22Rv1 (cell line): ENCODE measurements around the gene AQR.
A peak's percentile ranks its signal among the peaks of the same experiment; 100 is the strongest.

ENCODE experiments used
- ZFX ChIP-seq: fragments of 450-650 bp; IDR thresholded peaks from 2 replicates; pipeline ENCODE4 v1.6.1; 2017; ENCODE audit warnings: antibody characterized with exemption, borderline replicate concordance
- TF ChIP-seq, protein P1 (sequence below): fragments of 450-650 bp; IDR thresholded peaks from 2 replicates; pipeline ENCODE4 v1.5.1; 2017; ENCODE audit warnings: mild to moderate bottlenecking

DNA sequence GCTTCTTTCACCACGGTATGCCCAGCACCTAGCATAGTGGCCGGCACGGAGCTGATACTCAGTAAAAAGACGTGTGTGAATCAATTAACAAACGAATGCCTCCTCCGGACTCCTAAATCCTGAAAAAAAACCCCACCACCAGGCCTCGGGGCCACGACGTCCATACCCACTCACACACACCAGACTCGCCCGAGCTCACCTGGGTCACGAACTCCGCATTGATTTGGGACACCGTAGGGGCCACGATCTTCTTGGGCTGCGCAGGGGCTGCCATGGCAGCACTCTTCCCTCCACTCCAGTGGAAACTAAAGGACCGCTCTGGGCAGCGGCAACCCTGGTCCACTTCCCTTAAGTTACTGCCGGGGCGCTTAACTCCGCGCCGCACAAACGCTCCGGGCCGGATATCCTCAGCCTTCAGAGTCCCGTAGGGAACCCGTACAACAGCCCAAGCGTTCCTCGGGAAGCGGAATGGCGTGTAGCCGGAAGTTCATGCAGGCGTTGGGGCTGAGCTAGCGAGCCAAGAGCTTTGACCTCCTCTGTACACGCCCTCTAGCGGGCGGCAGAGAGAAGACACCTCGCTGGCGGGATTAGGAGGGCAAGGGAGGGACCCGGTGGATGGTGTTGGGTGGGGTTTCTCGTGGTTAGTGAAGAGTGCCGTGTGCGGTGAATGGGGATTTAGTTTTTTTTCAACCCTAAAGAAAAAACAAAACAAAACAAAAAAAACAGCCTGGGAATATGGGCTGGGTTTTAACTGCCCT is at the start of gene AQR:
- TF ChIP-seq, protein P1, sequence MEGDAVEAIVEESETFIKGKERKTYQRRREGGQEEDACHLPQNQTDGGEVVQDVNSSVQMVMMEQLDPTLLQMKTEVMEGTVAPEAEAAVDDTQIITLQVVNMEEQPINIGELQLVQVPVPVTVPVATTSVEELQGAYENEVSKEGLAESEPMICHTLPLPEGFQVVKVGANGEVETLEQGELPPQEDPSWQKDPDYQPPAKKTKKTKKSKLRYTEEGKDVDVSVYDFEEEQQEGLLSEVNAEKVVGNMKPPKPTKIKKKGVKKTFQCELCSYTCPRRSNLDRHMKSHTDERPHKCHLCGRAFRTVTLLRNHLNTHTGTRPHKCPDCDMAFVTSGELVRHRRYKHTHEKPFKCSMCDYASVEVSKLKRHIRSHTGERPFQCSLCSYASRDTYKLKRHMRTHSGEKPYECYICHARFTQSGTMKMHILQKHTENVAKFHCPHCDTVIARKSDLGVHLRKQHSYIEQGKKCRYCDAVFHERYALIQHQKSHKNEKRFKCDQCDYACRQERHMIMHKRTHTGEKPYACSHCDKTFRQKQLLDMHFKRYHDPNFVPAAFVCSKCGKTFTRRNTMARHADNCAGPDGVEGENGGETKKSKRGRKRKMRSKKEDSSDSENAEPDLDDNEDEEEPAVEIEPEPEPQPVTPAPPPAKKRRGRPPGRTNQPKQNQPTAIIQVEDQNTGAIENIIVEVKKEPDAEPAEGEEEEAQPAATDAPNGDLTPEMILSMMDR = peak; percentile 93
- no peak for TF ChIP-seq ZFX
